ENCODE data around the gene STIM2.
A peak's percentile ranks its signal among the peaks of the same experiment; 100 is the strongest.
"Not testable (repeated sequence)": the region's sequence is repeated elsewhere in the genome, so short reads cannot be mapped to it uniquely, and the experiment has no call there.

STIM2 gene

DNA sequence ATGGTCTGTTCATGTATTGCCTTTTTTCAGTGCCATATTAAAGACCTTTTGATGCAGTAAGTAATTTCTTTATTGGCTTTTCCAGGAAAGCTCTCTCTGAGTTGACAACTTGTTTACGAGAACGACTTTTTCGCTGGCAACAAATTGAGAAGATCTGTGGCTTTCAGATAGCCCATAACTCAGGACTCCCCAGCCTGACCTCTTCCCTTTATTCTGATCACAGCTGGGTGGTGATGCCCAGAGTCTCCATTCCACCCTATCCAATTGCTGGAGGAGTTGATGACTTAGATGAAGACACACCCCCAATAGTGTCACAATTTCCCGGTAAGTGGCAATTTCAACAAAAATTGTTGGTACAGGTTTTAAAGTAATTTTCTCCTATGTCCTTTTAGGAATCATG is 148.0 kb downstream of the STIM2 start:
- DNase-seq (ENCODE audit: insufficient read length, low spot score) = no peak

DNA sequence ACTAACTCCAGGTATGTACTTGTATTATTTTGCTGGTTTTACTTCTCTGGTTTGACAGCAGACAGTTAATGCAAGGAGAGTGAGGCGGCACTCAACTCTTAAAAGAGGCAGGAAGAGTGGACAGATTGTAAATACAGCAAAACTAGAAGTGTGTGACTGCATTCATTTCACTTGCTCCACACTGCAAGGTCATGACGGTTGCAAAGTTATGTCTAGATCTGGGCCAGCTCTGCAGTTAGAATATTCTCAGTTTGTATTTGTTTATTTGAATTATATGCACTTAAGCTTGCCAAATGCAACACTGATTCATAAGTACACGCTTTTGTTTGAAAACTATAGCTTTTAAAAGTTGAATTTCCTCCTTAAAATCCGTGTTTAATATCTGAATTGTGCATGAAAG is 148.9 kb downstream of the STIM2 start:
- no peak for TF ChIP-seq POLR2A (IDR thresholded peaks at IDR 0.05; ENCODE audit: low read depth, low read length)
- no peak for FAIRE-seq

More for the DNA sequence above, 148.0 kb downstream of the STIM2 start:
- no peak for FAIRE-seq
- TF ChIP-seq POLR2A (IDR thresholded peaks at IDR 0.05; ENCODE audit: low read depth, low read length) = no peak

DNA sequence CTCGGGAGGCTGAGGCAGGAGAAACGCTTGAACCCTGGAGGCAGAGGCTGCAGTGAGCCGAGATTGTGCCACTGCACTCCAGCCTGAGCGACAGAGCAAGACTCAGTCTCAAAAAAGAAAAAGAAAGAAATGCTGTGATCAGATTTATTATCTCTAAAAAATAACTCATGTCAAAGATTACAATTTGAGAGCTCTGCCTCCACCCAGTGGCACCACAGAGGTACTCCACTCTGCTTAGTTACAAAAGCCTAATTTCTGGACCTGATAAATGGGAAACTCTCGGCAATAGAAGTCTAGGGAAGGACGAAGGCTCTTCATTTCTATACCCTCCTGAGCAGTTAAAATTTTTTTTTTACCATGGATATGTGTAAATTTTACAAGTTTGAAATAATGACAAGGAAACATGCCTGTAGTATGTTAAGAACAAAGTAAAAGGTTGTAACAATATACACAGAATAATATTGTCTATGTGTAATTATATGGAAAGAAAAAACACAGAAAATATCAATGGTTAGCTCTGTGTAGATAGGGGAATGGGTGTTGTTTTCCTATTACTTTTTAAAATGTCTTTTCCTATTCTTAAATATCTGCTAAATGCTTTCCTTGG is 149.8 kb downstream of the STIM2 start:
- no peak for FAIRE-seq

More for the DNA sequence above, 148.9 kb downstream of the STIM2 start:
- no peak for DNase-seq (ENCODE audit: insufficient read length, low spot score)

DNA sequence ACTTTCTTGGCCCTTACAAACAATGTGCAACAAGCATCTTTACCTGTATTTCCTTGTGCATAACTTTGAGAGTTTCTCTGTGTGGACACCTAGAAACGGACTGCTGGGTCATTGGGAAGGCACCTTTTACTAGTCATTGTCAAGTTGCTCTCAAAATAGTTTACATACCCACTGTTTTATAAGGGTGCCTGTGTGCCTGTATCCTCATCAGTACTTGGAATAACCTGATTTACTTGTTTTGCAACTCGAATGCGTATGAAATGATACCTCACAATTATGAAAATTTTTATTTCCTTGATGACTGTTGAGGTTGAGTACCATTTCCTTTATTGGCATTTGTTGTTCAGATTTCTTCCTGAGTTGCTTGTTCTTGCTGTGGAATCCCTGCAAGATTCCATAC is 150.8 kb downstream of the STIM2 start:
- no peak for TF ChIP-seq POLR2A (IDR thresholded peaks at IDR 0.05; ENCODE audit: low read depth, low read length)
- DNase-seq (ENCODE audit: insufficient read length, low spot score) (no peak), FAIRE-seq (no peak)

More for the DNA sequence above, 149.8 kb downstream of the STIM2 start:
- peak; percentile 5 for DNase-seq (ENCODE audit: insufficient read length, low spot score)
- no peak for TF ChIP-seq POLR2A (IDR thresholded peaks at IDR 0.05; ENCODE audit: low read depth, low read length)

DNA sequence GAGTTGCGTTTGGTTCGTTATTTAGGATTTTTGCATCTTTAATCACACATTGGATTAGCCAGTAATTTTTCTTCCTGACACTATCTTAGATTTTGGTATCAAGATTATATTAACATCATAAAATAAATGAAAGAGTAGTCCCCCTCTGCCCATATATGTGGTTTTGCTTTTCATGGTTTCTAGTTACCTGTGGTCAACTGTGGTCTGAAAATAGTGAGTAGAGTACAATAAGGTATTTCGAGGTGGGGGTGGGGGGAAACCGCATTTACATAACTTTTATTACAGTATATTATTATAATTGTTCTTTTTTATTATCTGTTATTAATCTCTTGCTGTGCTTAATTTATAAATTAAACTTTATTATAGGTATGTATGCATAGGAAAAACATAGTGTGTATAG is 152.4 kb downstream of the STIM2 start:
- DNase-seq (ENCODE audit: insufficient read length, low spot score) (no peak), FAIRE-seq (no peak)
- TF ChIP-seq POLR2A (IDR thresholded peaks at IDR 0.05; ENCODE audit: low read depth, low read length) = no peak

DNA sequence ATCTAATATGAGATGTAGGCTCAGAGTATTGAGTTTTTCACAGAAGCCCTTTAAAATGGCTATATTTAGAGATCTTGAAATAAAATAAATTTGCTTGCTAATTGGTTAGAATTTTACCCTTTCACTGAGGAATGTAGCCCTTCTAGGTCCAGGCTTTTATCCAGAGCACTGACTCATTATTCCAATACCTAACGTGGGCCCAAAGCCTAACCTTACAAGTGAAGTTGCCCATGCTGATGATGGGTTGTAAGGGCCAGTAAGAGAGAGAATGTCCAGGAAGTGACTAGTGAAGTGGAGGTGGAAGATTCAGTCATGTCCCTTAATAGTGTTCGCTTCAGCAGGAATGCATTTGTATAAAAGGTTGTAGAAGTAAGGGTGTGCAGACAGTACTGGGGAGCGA is 155.9 kb downstream of the STIM2 start:
- no peak for FAIRE-seq
- no peak for DNase-seq (ENCODE audit: insufficient read length, low spot score)
- no peak for TF ChIP-seq POLR2A (IDR thresholded peaks at IDR 0.05; ENCODE audit: low read depth, low read length)

DNA sequence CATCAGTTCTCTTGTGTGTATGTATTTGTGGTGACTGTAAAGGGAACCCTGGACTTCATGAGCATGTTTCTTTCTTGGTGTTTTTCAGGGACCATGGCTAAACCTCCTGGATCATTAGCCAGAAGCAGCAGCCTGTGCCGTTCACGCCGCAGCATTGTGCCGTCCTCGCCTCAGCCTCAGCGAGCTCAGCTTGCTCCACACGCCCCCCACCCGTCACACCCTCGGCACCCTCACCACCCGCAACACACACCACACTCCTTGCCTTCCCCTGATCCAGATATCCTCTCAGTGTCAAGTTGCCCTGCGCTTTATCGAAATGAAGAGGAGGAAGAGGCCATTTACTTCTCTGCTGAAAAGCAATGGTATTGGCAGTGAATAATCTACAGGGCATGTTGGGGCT is 157.0 kb downstream of the STIM2 start:
- DNase-seq (ENCODE audit: insufficient read length, low spot score) = no peak
- TF ChIP-seq POLR2A (IDR thresholded peaks at IDR 0.05; ENCODE audit: low read depth, low read length) = no peak
- no peak for FAIRE-seq

DNA sequence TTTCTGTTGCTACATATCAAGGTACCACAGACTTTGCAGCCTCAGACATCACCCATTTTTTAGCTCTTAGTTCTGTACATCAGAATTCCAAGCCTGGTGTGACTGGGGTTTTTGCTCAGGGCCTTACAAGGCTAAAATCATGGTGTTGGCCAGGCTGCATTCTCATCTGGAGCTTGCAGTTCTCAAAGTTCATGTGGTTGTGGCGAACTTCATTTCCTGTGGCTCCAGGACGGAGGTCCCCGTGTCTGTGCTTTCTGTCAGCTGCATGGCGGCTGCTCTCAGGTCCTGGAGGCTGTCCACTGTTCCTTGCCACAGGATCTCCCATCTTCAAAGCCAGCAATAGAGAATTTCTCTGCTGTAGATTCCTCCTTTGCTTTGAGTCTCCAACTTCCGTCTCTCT is 157.4 kb downstream of the STIM2 start:
- no peak for DNase-seq (ENCODE audit: insufficient read length, low spot score)
- no peak for TF ChIP-seq POLR2A (IDR thresholded peaks at IDR 0.05; ENCODE audit: low read depth, low read length)
- FAIRE-seq = no peak

DNA sequence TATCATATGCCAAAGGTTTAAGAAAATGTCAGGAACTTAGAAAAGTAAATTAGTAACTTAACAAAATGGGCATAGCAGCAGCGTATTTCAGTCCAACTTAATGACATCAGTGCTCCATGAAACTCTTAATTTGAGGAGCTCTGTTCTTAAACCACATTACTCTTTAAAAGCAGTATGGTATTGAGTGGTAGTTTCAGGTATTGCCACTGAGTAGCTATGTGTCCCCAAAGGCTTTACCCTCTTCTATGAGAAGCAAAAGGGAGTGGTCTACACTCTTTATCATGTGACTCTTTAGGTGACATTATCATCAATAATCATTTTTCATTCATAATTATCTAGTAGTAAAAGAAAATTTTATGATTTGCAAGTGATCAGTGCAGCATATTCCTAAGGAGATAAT is 158.3 kb downstream of the STIM2 start:
- no peak for DNase-seq (ENCODE audit: insufficient read length, low spot score)
- no peak for FAIRE-seq
- no peak for TF ChIP-seq POLR2A (IDR thresholded peaks at IDR 0.05; ENCODE audit: low read depth, low read length)

DNA sequence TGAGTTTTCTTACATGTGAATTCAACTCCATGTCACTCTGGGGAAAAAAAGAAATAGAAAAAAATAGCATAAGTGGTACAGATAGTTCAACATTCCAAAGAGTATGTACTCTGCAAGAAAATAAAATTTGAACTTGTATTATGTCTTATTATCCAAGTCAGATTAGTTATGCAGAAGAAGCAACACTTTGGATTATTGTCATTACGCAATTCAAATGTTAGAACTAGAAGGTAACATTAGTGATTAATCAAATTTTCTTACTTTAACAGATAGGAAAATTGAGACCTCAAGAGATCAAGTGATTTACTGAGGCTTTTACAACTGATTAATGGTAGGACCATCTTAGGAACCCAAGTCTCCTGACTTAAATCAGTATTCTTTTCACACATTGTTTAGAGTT is 159.1 kb downstream of the STIM2 start:
- DNase-seq (ENCODE audit: insufficient read length, low spot score) = no peak
- no peak for FAIRE-seq
- TF ChIP-seq POLR2A (IDR thresholded peaks at IDR 0.05; ENCODE audit: low read depth, low read length) = no peak

DNA sequence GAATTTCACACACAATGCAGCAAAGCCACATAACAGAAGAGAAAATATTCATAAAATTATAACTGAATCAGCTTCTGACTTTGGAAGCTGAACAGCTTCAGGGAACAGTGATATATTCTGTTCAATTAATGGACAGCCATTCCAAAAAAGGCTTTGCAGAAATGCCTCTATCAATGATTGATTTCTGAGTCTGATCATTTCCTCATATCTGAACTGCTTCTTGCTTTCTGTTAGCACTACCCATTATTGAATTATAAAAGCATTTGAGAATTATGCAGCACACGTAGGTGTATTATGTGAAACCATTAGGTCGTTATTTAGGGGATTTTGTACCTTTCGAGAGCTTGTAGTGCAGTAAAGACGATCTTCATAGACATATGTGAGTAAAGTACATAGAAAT is 159.6 kb downstream of the STIM2 start:
- no peak for TF ChIP-seq POLR2A (IDR thresholded peaks at IDR 0.05; ENCODE audit: low read depth, low read length)
- FAIRE-seq (no peak), DNase-seq (ENCODE audit: insufficient read length, low spot score) (no peak)

DNA sequence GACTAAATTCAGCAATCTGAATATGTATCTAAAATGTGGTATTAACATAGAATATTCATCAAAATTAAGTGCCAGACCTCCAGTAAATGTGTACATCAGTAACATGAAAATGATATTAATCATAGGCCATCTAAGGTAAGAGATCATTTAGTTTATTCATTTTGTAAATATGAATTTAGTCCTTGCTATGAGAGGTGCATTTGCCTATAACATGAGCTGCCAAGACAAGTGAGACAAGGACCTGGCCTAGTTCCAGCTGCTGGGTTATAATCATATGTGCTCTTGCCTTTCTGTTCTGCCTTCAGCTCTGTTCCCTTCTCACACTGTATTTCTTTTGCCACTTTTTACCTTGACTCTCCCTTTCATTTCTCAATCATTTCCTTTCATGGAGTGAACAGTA is 160.0 kb downstream of the STIM2 start:
- DNase-seq (ENCODE audit: insufficient read length, low spot score) (no peak), FAIRE-seq (no peak)
- no peak for TF ChIP-seq POLR2A (IDR thresholded peaks at IDR 0.05; ENCODE audit: low read depth, low read length)

DNA sequence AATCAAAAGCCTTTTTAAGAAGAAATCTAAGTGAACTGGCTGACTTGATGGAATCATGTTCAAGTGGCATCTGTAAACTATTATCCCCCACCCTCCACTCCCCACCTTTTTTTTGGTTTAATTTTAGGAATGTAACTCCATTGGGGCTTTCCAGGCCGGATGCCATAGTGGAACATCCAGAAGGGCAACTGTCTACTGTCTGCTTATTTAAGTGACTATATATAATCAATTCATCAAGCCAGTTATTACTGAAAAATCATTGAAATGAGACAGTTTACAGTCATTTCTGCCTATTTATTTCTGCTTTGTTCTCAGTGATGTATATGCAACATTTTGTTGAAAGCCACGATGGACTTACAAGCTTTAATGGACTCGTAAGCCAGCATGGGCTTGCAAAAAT is 162.3 kb downstream of the STIM2 start:
- no peak for TF ChIP-seq POLR2A (IDR thresholded peaks at IDR 0.05; ENCODE audit: low read depth, low read length)
- DNase-seq (ENCODE audit: insufficient read length, low spot score) (no peak), FAIRE-seq (no peak)

DNA sequence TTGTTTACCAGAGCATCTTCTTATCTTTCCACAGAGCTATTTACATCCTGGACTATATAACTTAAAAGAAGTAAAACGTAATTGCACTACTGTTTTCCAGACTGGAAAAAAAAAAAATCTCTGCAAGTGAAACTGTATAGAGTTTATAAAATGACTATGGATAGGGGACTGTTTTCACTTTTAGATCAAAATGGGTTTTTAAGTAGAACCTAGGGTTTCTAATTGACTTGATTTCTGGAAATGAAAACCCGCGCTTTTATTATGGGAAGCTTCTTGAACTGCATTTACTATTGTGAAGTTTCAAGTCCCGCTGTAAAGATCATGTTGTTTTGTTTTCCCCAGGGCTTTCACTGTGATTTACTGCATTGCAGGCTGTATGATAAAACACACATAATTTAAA is 162.7 kb downstream of the STIM2 start:
- TF ChIP-seq POLR2A (IDR thresholded peaks at IDR 0.05; ENCODE audit: low read depth, low read length) = no peak
- FAIRE-seq = no peak
- no peak for DNase-seq (ENCODE audit: insufficient read length, low spot score)

DNA sequence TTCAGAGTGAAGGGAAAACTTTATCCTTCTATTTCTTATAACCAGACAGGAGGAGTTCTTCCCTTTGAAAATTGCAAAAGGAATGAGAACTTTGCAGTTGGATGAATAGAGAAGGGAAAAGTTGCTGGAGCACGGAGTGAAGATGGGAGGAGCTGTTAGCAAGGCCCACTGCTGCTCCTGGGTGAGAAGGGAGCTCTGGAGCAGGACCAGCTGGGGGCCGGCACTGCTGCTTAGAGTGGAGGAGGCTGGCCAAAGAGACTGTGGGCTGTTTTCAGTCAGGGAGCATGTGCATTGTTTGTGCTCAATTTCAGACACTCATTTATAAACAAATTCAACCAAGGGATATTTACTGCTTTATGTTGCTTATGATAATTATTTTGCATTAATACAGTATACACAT is 164.2 kb downstream of the STIM2 start:
- FAIRE-seq (no peak), DNase-seq (ENCODE audit: insufficient read length, low spot score) (no peak)
- TF ChIP-seq POLR2A (IDR thresholded peaks at IDR 0.05; ENCODE audit: low read depth, low read length) = no peak

DNA sequence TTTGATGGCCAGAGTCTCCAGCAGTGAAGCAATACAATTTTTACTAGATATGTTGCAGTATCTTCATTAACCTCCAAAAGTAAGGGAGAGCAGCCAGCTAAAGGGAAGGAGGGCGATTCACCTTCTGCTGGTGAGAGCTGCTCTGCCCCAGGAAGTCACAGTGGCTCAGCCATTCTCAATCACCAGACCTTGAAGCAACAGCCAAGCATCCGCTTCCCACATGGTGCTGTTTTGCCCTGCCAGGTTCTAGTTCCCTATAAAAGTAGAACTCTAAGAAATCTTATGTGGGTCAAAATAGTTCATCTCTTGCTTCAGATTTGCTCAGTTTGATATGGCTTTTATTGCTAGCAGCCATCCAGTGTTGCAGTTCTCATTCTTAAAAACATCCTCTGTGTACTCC is 166.8 kb downstream of the STIM2 start:
- FAIRE-seq (no peak), DNase-seq (ENCODE audit: insufficient read length, low spot score) (no peak)
- TF ChIP-seq POLR2A (IDR thresholded peaks at IDR 0.05; ENCODE audit: low read depth, low read length) = no peak

DNA sequence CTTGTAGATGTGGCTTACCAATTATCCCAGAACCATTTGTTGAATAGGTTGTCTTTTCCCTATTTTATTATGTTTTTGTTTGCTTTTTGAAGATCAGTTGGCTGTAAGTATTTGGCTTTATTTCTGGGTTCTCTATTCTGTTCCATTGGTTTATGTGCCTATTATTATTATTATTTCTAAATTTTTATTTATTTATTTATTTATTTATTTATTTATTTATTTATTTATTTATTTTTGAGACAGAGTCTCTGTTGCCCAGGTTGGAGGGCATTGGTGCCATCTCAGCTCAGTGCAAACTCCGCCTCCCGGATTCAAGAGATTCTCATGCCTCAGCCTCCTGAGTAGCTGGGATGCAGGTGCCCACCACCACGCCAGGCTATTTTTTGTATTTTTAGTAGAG is 174.5 kb downstream of the STIM2 start:
- not testable (repeated sequence) for FAIRE-seq; DNase-seq (ENCODE audit: insufficient read length, low spot score)

Measured in H54 (cell line).